Glomerular endothelial cell (primary cell): ENCODE measurements around the gene PCSK4. TPM values are rescaled to one million over a fixed set of nuclear protein-coding genes. Genes with fewer than 3 reads are reported as not detected.
"Not testable (repeated sequence)": the region's sequence is repeated elsewhere in the genome, so short reads cannot be mapped to it uniquely, and the experiment has no call there.

Source experiments
- DNase-seq: peaks from one replicate; pipeline ENCODE4 v3.0.0-alpha.2; 2011; ENCODE audit warnings: low read depth, low spot score; ENCODE audit errors: extremely low read depth
- total RNA-seq: library from RNA; depleted of rRNA; stranded (reverse); fragments of >200 nt; gene quantifications from 2 replicates; pipeline ENCODE4 v1.2.3, GENCODE V29; 2015

Gene PCSK4
- total RNA-seq, 1 donor from 2014 or later: 5.0 TPM

- no peak for DNase-seq
Observed at GRCh38 chr19:1441677-1442438, 48.3 kb downstream of the PCSK4 start.

GRCh38 chr19:1441022-1441426 is 49.1 kb downstream of the PCSK4 start:
- DNase-seq: no peak

DNA sequence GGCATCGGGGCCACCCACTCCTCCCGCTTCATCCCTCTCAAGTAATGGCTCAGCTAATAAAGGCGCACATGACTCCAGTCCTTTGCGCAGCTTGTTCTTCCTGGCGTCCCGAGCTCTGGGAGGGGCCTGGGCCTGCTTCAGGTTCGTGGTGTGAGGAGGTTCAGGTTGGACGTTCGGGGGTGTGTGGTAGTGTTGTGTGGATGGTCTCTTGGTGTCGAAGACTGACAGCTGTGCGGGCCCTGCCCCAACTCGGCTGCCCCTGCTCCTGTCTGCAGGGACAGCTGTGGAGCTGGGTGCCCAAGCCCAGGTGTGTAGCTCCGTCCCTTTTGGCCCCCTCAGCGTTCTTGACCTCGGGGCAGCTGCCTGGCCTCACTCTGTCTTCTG is 49.7 kb downstream of the PCSK4 start:
- no peak for DNase-seq

GRCh38 chr19:1439525-1440417 is 50.4 kb downstream of the PCSK4 start:
- DNase-seq: not testable (repeated sequence)

- no peak for DNase-seq
Observed at GRCh38 chr19:1438933-1439354, 51.2 kb downstream of the PCSK4 start.

DNA sequence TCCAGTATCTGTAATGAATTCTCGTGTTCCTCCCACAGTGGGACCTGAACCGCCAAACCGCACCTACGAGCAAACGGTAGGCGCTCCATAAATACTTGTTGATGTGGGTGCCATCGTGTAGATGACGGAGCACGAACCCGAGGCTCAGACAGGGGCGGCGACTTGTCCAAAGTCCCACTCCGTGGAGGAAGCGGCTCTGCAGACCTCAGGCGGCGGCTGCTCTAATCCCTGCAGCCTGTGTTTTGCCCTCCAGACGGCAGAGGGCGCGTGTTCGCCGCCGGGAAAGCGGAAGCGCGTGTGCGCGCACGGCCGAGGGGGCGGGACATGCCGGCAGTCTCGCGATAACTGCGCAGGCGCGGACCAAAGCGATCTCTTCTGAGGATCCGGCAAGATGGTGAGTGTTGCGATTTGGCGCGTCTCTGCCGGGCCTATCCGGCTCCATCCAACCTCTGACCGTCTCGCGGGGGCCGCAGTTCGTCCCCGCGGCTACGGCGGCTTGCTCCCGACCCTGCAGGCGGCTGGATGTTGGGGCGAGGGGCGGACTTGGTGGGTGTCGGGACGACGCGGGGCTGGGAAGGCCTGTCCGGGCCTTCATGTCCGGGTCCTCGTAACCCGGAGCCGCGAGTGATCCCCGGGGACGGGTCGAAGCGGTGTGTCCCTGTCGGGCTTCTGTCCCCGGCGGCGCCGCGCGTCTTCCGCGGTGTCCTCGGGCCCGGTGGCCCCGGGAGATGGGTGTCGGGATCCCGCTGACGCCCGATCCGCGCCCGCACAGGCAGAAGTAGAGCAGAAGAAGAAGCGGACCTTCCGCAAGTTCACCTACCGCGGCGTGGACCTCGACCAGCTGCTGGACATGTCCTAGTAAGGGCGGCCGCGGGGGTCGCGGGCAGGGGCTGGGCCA is 51.9 kb downstream of the PCSK4 start, which contains the start of gene RPS15:
Gene RPS15 (plus strand): TSS at position 362 of the 898 bp plus-strand sequence. CDS start 30 bp downstream, at position 392.
- peak; percentile 55 for DNase-seq

DNA sequence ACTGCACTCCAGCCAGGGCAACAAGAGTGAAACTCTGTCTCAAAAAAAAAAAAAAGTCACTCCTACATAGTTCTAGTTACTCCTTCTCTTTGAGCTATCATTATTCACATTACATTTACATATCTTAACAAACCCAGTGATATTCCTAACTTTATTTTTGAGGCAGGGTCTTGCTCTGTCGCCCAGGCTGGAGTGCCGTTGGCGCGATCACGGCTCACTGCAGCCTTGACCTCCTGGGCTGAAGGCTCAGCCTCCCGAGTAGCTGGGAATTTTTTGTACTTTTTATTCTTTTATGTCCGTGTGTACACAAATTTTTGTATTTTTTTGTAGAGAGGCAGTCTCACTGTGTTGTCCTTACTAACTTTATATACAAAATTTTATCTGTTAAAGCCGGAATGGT is 52.5 kb downstream of the PCSK4 start:
- DNase-seq: no peak

DNA sequence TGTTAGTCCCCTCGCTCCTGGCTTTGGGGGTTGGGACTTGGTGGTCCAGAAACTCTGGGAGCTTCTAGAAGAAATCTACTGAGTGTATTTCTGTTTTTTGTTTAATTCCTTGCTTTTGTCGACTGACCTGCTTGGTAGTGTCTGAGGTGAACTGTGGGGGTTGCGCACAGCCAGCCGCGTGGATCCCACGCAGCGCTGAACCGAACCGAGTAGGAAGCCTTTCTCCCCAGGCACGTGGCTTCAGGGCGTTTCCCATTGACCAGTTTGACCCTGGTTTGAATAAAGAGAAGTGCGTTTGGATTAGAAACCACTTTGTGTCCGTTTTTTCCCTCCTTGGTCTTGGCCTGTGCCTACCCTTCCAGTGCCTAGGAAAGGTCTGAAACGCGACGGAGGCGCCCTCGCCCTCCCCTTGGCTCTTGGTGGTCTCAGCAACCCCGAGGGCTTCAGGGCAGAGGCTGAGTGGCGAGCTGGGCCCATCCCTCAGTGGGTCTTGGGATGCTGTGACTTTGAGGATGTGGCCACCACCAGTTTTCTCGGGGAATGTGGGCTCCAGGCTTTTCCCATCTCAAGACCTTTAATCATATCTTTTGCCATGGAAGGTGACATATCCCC is 54.7 kb downstream of the PCSK4 start:
- no peak for DNase-seq

GRCh38 chr19:1434577-1435060 is 55.5 kb downstream of the PCSK4 start:
- DNase-seq: no peak

DNA sequence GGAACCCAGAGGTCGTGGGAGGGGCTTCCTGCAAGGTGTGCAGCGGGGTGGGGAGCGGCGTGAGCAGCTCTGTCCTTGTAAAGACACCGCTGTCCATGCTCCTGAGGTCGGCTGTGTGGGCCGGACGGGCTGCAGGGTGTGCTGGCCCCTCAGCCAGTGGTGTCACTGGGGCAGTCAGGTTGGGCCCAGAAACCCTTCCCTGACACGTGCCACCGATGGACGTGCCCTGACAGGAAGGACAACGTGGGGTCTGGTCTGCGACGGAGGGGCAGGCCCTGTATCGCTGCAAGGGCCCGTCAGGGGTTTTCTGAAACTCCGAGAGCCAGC is 56.1 kb downstream of the PCSK4 start:
- no peak for DNase-seq

DNA sequence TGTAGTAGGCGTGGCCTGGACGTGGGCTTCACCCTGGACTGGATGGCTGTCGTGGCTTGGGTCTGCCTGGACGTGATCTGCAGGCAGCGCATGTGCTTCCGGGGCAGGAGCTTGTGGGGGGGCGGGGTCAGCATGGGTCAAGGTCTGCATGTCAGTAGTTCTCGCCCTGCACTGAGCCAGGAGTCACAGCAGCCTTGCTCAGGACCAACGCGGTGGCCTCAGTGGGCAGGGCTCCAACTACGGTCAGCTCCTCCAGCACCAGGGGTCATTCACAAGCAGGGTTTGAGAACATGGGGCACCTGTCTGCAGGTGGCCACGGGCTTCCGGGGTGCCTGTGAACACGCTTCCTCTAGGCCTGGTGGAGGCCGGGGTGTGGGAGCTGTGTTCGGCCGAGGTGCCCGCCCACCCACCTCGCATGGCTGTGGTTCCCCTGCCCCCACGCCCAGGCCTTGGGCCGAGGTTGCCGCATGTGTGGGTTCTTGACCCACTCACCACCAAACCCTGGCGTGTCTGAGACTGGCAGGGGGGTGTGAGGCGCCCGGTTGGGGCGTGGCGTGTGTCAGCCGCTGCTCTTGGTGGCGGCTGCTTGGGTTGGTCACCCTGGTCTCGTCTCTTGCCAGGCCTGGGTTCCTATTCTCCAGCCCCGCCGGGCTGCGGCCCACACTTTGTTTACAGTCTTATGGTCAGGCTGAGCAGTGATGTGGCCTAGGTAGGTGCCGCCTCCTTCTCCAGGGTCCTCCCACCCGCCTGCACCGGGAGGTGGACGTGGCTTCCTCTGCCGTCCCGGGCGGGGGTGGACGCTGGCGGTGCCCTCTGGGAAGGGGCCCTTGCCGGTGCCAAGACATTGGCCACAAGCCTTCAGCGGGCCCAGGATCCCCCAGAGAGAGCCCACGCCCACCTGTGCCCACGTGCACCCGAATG is 56.8 kb downstream of the PCSK4 start:
- DNase-seq: no peak

GRCh38 chr19:1432507-1432887 is 57.7 kb downstream of the PCSK4 start:
- DNase-seq: no peak

GRCh38 chr19:1431759-1432506 is 58.2 kb downstream of the PCSK4 start:
- no peak for DNase-seq

Other genes starting within 250 kb of the PCSK4 start
- gene ATP5F1D, start 248.6 kb downstream of the PCSK4 start, total RNA-seq: 79.0 and 95.6 TPM in 2 replicates
- 43.0 and 78.7 TPM in 2 replicates for gene MIDN, start 241.8 kb downstream of the PCSK4 start, total RNA-seq
- 182 and 231 TPM in 2 replicates for gene CIRBP, start 221.0 kb downstream of the PCSK4 start, total RNA-seq
- gene FAM174C, start 214.8 kb downstream of the PCSK4 start, total RNA-seq: 66.3 and 96.6 TPM in 2 replicates
- gene EFNA2, start 204.5 kb downstream of the PCSK4 start, total RNA-seq: 2.6 and 4.8 TPM in 2 replicates
- 159 and 165 TPM in 2 replicates for gene NDUFS7, start 106.4 kb downstream of the PCSK4 start, total RNA-seq
- 32.1 and 63.5 TPM in 2 replicates for gene GAMT, start 88.8 kb downstream of the PCSK4 start, total RNA-seq
- gene DAZAP1, start 82.8 kb downstream of the PCSK4 start, total RNA-seq: 61.5 and 74.9 TPM in 2 replicates
- gene RPS15, start 52.0 kb downstream of the PCSK4 start, total RNA-seq: 2,523 and 3,135 TPM in 2 replicates
- gene APC2, start 40.2 kb downstream of the PCSK4 start, total RNA-seq: 0.05 and 0.47 TPM in 2 replicates
- gene C19orf25, start 11.1 kb downstream of the PCSK4 start, total RNA-seq: 36.0 and 41.9 TPM in 2 replicates
- 4.3 and 4.4 TPM in 2 replicates for gene REEP6, start 831 bp upstream of the PCSK4 start, total RNA-seq
- 0.73 and 0.82 TPM in 2 replicates for gene ADAMTSL5, start 22.7 kb upstream of the PCSK4 start, total RNA-seq
- gene PLK5, start 33.7 kb upstream of the PCSK4 start, total RNA-seq: not detected in 2 replicates
- gene MEX3D, start 78.0 kb upstream of the PCSK4 start, total RNA-seq: 88.8 and 130 TPM in 2 replicates
- 110 and 129 TPM in 2 replicates for gene MBD3, start 102.5 kb upstream of the PCSK4 start, total RNA-seq
- 63.1 and 97.0 TPM in 2 replicates for gene UQCR11, start 115.1 kb upstream of the PCSK4 start, total RNA-seq
- 206 and 251 TPM in 2 replicates for gene TCF3, start 162.3 kb upstream of the PCSK4 start, total RNA-seq